Lower leg skin (tissue), 4 donors: Measurements from ENCODE around the gene NTNG1. TPM values are rescaled to one million over a fixed set of nuclear protein-coding genes. Genes with fewer than 3 reads are reported as not detected.

Experiments
- DNase-seq, 2 donors: peaks; one replicate each; pipeline ENCODE4 v3.0.0-alpha.2; 2019; ENCODE audit warnings: low spot score in 2 of 2
- H3K4me3 ChIP-seq: fragments of 200-600 bp; sonication (generic); 2 replicates; pipeline ENCODE4 v1.5.1; 2017; ENCODE audit warnings: mild to moderate bottlenecking, low read depth; ENCODE audit not compliant: poor library complexity, severe bottlenecking
- CTCF ChIP-seq, 3 donors: fragments of 450-650 bp; IDR thresholded peaks; one replicate each; pipeline ENCODE4 v1.5.1; 2016; ENCODE audit warnings: antibody characterized with exemption in 3 of 3, mild to moderate bottlenecking in 3 of 3, moderate library complexity in 2 of 3
- POLR2A ChIP-seq, 2 donors: fragments of 450-650 bp; IDR thresholded peaks; one replicate each; pipeline ENCODE4 v1.6.1; 2016 to 2017; ENCODE audit warnings: antibody characterized with exemption in 2 of 2, mild to moderate bottlenecking in 1 of 2, moderate library complexity in 1 of 2
- WGBS, 2 donors: methylation state at CpG; one replicate each; pipeline ENCODE4 v1.1.5; 2018; 5-methylcytosine and 5-hydroxymethylcytosine counted together
- intact Hi-C: fragments of 100-400 bp; cut with DNase I; formaldehyde crosslinking; loops from one replicate; pipeline ENCODE4 v1.15.0; 2023; ENCODE audit warnings: low total_unique reads
- total RNA-seq, 4 donors: library from RNA; depleted of rRNA; stranded (reverse); fragments of >200 nt; gene quantifications; one replicate each; pipeline ENCODE4 v1.1.0, GENCODE V29; 2016

NTNG1 gene
- total RNA-seq, 4 donors from 2014 or later = 2.6 to 8.1 (median 3.4) TPM

GRCh38 chr1:107454791-107455190, 314.0 kb downstream of the NTNG1 start:
- TF ChIP-seq CTCF (IDR thresholded peaks at IDR 0.05) (no peak), POLR2A (IDR thresholded peaks at IDR 0.05) (no peak)
- WGBS, 2 donors = 66 to 74% methylated on average over 4 of the region's 4 CpGs
- no peak overlapping the region for H3K4me3 ChIP-seq
- DNase-seq = no peak
- intact Hi-C loops = no loop called here

- 70 to 71% methylated on average over 3 of the region's 3 CpGs for WGBS, 2 donors
- H3K4me3 ChIP-seq = no peak overlapping the region
- intact Hi-C loops = no loop called here
- TF ChIP-seq POLR2A (IDR thresholded peaks at IDR 0.05) (no peak), CTCF (IDR thresholded peaks at IDR 0.05) (no peak)
- no peak for DNase-seq
These were observed 317.1 kb downstream of the NTNG1 start for GRCh38 chr1:107457989-107458388.

- no peak for DNase-seq
- no peak overlapping the region for H3K4me3 ChIP-seq
- no peak for TF ChIP-seq POLR2A (IDR thresholded peaks at IDR 0.05)
- no peak for TF ChIP-seq CTCF (IDR thresholded peaks at IDR 0.05)
- intact Hi-C loops = no loop called here
- 77 to 87% methylated on average over 4 of the region's 4 CpGs for WGBS, 2 donors
These were observed 318.5 kb downstream of the NTNG1 start for GRCh38 chr1:107459204-107459904.

- 93 to 95% methylated on average over 8 of the region's 8 CpGs for WGBS, 2 donors
- H3K4me3 ChIP-seq = no peak overlapping the region
- intact Hi-C loops = no loop called here
- no peak for DNase-seq
- TF ChIP-seq CTCF (IDR thresholded peaks at IDR 0.05) (no peak), POLR2A (IDR thresholded peaks at IDR 0.05) (no peak)
These were observed 319.2 kb downstream of the NTNG1 start for GRCh38 chr1:107460035-107460434.

- no peak overlapping the region for H3K4me3 ChIP-seq
- 70 to 73% methylated on average over 4 of the region's 4 CpGs for WGBS, 2 donors
- intact Hi-C loops = no loop called here
- TF ChIP-seq CTCF (IDR thresholded peaks at IDR 0.05) = no peak
- DNase-seq = no peak
These were observed 324.0 kb downstream of the NTNG1 start for GRCh38 chr1:107464827-107465226.

- TF ChIP-seq POLR2A (IDR thresholded peaks at IDR 0.05) (no peak), CTCF (IDR thresholded peaks at IDR 0.05) (no peak)
- WGBS, 2 donors = 97 to 100% methylated on average over 1 of the region's 1 CpG
- H3K4me3 ChIP-seq = no peak overlapping the region
- intact Hi-C loops = no loop called here
- no peak for DNase-seq
These were observed 326.4 kb downstream of the NTNG1 start for GRCh38 chr1:107467286-107467685.
